ENCODE measurements around the gene TTC24. TPM values are rescaled to one million over a fixed set of nuclear protein-coding genes. Genes with fewer than 3 reads are reported as not detected.
"Not testable (repeated sequence)": the region's sequence is repeated elsewhere in the genome, so short reads cannot be mapped to it uniquely, and the experiment has no call there.

Gene TTC24
- total and polyA plus RNA-seq, 8 donors, result not detected

- Histone ChIP-seq H3K9me3 (no peaks in the 10 kb centered on the region), H3K27me3 (no peaks in the 10 kb centered on the region), H3K4me1 (peaks cover 6 to 16% (median 12%) of the 10 kb centered on the region in 3 donors), H3K27ac (no peak overlapping the region), H3K4me3 (no peak overlapping the region), H3K36me3 (no peaks in the 10 kb centered on the region)
- DNase-seq (peak in 1 of 6 donors; percentile 12), FAIRE-seq (no peak), ATAC-seq (no peak)
- TF ChIP-seq CTCF (IDR thresholded peaks at IDR 0.05), result no peak
- 32 to 37% methylated on average over 9 to 10 of the region's 10 CpGs for WGBS, 2 donors
- intact Hi-C loops (cut with DNase I), result loop anchor here in 1 of 3 donors (10.0 kb wide), 1 partner anchor 148 kb away; no protein-coding TSS in a partner anchor
These were observed 23.1 kb downstream of the TTC24 start for GRCh38 chr1:156602557-156602993.

GRCh38 chr1:156607344-156607743 is 27.8 kb downstream of the TTC24 start:
- FAIRE-seq, H3K36me3 ChIP-seq: not testable (repeated sequence)
- intact Hi-C loops (cut with DNase I), result loop anchor here in 1 of 3 donors (10.0 kb wide), 1 partner anchor 153 kb away; no protein-coding TSS in a partner anchor

GRCh38 chr1:156608036-156608674 is 28.6 kb downstream of the TTC24 start:
- peak; percentile 80 to 99 (median 98) for ATAC-seq
- Histone ChIP-seq H3K36me3 (no peaks in the 10 kb centered on the region), H3K27me3 (no peaks in the 10 kb centered on the region), H3K27ac (no peak overlapping the region), H3K9me3 (no peaks in the 10 kb centered on the region), H3K4me3 (no peak overlapping the region), H3K4me1 (no peaks in the 10 kb centered on the region)
- 23 to 26% methylated on average over 7 of the region's 7 CpGs for WGBS, 2 donors
- intact Hi-C loops (cut with DNase I), result loop anchor here in 1 of 3 donors (10.0 kb wide), 1 partner anchor 153 kb away; no protein-coding TSS in a partner anchor
- peak; percentile 23 for FAIRE-seq
- peak; percentile 22 to 60 (median 54) for TF ChIP-seq CTCF (IDR thresholded peaks at IDR 0.05)
- peak in 4 of 6 donors; percentile 7 to 61 (median 46) for DNase-seq

More at GRCh38 chr1:156607344-156607743, 27.8 kb downstream of the TTC24 start:
- DNase-seq, H3K4me3 ChIP-seq, ATAC-seq, H3K9me3 ChIP-seq, H3K4me1 ChIP-seq, H3K27ac ChIP-seq, H3K27me3 ChIP-seq: not testable (repeated sequence)
- WGBS, 2 donors, result 65 to 81% methylated on average over 4 of the region's 4 CpGs

GRCh38 chr1:156608981-156609380 is 29.5 kb downstream of the TTC24 start:
- FAIRE-seq, result no peak

GRCh38 chr1:156610072-156610471 is 30.5 kb downstream of the TTC24 start:
- FAIRE-seq; H3K9me3 ChIP-seq; H3K27ac ChIP-seq; H3K27me3 ChIP-seq; H3K4me1 ChIP-seq; intact Hi-C loops (cut with DNase I); H3K4me3 ChIP-seq; ATAC-seq; H3K36me3 ChIP-seq: not testable (repeated sequence)
- whole genome bisulfite sequencing, 2 donors, result 72 to 84% methylated on average over 9 of the region's 9 CpGs
- peak in 1 of 6 donors; percentile 6 for DNase-seq

More at GRCh38 chr1:156608981-156609380, 29.5 kb downstream of the TTC24 start:
- 29 to 31% methylated on average over 6 of the region's 6 CpGs for WGBS, 2 donors
- intact Hi-C loops (cut with DNase I), result loop anchor here in 1 of 3 donors (10.0 kb wide), 1 partner anchor 154 kb away; no protein-coding TSS in a partner anchor
- no peak overlapping the region for H3K4me3 ChIP-seq
- H3K4me1 ChIP-seq, result no peaks in the 10 kb centered on the region
- H3K9me3 ChIP-seq, result no peaks in the 10 kb centered on the region
- peak in 1 of 4 donors; percentile 20 for TF ChIP-seq CTCF (IDR thresholded peaks at IDR 0.05)
- DNase-seq (peak in 1 of 6 donors; percentile 46), ATAC-seq (peak in 3 of 4 donors; percentile 62 to 83 (median 71))
- H3K36me3 ChIP-seq, result no peaks in the 10 kb centered on the region
- no peaks in the 10 kb centered on the region for H3K27me3 ChIP-seq
- no peak overlapping the region for H3K27ac ChIP-seq

- H3K36me3 ChIP-seq, result no peaks in the 10 kb centered on the region
- H3K27me3 ChIP-seq, result no peaks in the 10 kb centered on the region
- FAIRE-seq (no peak), ATAC-seq (no peak), DNase-seq (no peak)
- no peak for TF ChIP-seq CTCF (IDR thresholded peaks at IDR 0.05)
- WGBS, 2 donors, result 38 to 45% methylated on average over 3 of the region's 3 CpGs
- intact Hi-C loops (cut with DNase I), result no loop called here
- no peak overlapping the region for H3K27ac ChIP-seq
- no peaks in the 10 kb centered on the region for H3K9me3 ChIP-seq
- H3K4me1 ChIP-seq, result no peaks in the 10 kb centered on the region
- no peak overlapping the region for H3K4me3 ChIP-seq
These were observed 33.1 kb downstream of the TTC24 start for GRCh38 chr1:156612666-156613065.

All from pancreas (tissue), 10 donors.